ENCODE measurements around the gene SIPA1L3.

GRCh38 chr19:38047049-38047438, 140.0 kb downstream of the SIPA1L3 start:
- no peak for TF ChIP-seq EP300 (IDR thresholded peaks at IDR 0.05)
- TF ChIP-seq POLR2AphosphoS5 (IDR thresholded peaks at IDR 0.05): no peak
